GM23338 (cell line): Measurements from ENCODE around the gene CD300H. TPM values are rescaled to one million over a fixed set of nuclear protein-coding genes. Genes with fewer than 3 reads are reported as not detected.

Source experiments
- ATAC-seq: fragments of 200-7000 bp; cut with Tn5 transposase; 3 replicates; pipeline ENCODE4 v1.9.1; 2020
- DNase-seq: peaks from one replicate; pipeline ENCODE4 v3.0.0-alpha.2; 2015; ENCODE audit warnings: low spot score
- H2AFZ ChIP-seq: fragments of 200-600 bp; sonication (generic); 2 replicates; pipeline ENCODE4 v1.8.0; 2016; ENCODE audit warnings: antibody characterized with exemption, mild to moderate bottlenecking, moderate library complexity
- H3F3A ChIP-seq: fragments of 200-600 bp; sonication (generic); replicated peaks from 2 replicates; pipeline ENCODE4 v1.8.0; 2017; ENCODE audit warnings: antibody characterized with exemption, mixed run types, low read depth
- H3K27ac ChIP-seq: fragments of 200-600 bp; sonication (generic); 2 replicates; pipeline ENCODE4 v1.6.1; 2016; ENCODE audit warnings: low read depth
- H3K27me3 ChIP-seq: fragments of 200-600 bp; sonication (generic); 2 replicates; pipeline ENCODE4 v1.8.0; 2016; ENCODE audit warnings: mild to moderate bottlenecking, mixed run types, moderate library complexity; ENCODE audit not compliant: insufficient read depth
- H3K36me3 ChIP-seq: fragments of 200-600 bp; sonication (generic); 2 replicates; pipeline ENCODE4 v1.8.0; 2016; ENCODE audit warnings: mild to moderate bottlenecking; ENCODE audit not compliant: insufficient read depth
- H3K4me1 ChIP-seq: fragments of 200-600 bp; sonication (generic); 2 replicates; pipeline ENCODE4 v1.8.0; 2016; ENCODE audit warnings: mild to moderate bottlenecking, moderate library complexity; ENCODE audit not compliant: insufficient read depth
- H3K4me2 ChIP-seq: fragments of 200-600 bp; sonication (generic); 2 replicates; pipeline ENCODE4 v1.7.1; 2017; ENCODE audit warnings: mixed run types
- H3K4me3 ChIP-seq: fragments of 200-600 bp; sonication (generic); 2 replicates; pipeline ENCODE4 v1.6.1; 2016; ENCODE audit warnings: mixed run types
- H3K79me2 ChIP-seq: fragments of 200-600 bp; sonication (generic); replicated peaks from 2 replicates; pipeline ENCODE4 v1.8.0; 2017; ENCODE audit warnings: mild to moderate bottlenecking; ENCODE audit not compliant: insufficient read depth
- H3K9me2 ChIP-seq: fragments of 200-600 bp; sonication (generic); 2 replicates; pipeline ENCODE4 v1.8.0; 2017; ENCODE audit not compliant: insufficient read depth
- H4K20me1 ChIP-seq: fragments of 200-600 bp; sonication (generic); replicated peaks from 2 replicates; pipeline ENCODE4 v1.8.0; 2017; ENCODE audit warnings: mild to moderate bottlenecking; ENCODE audit not compliant: insufficient read depth
- H3K27ac Mint-ChIP-seq: 2 replicates; pipeline ENCODE4 v1.8.0; 2020; ENCODE audit warnings: inconsistent platforms, mild to moderate bottlenecking, moderate library complexity, mixed read lengths
- H3K27me3 Mint-ChIP-seq: 3 replicates; pipeline ENCODE4 v1.8.0; 2022; ENCODE audit warnings: low read depth, mild to moderate bottlenecking, moderate library complexity, mixed read lengths, inconsistent platforms; ENCODE audit not compliant: insufficient read depth, poor library complexity
- H3K36me3 Mint-ChIP-seq: 3 replicates; pipeline ENCODE4 v1.8.0; 2021; ENCODE audit warnings: low read depth, mild to moderate bottlenecking, inconsistent platforms, moderate library complexity, mixed read lengths
- H3K4me1 Mint-ChIP-seq: 3 replicates; pipeline ENCODE4 v1.8.0; 2020; ENCODE audit warnings: mild to moderate bottlenecking, inconsistent platforms, mixed read lengths
- H3K4me3 Mint-ChIP-seq: 3 replicates; pipeline ENCODE4 v1.8.0; 2021; ENCODE audit warnings: moderate library complexity, mild to moderate bottlenecking, inconsistent platforms, mixed read lengths
- H3K9me3 Mint-ChIP-seq: 3 replicates; pipeline ENCODE4 v1.8.0; 2020; ENCODE audit warnings: moderate library complexity, mild to moderate bottlenecking, inconsistent platforms, mixed read lengths
- CREB1 ChIP-seq: fragments of 250-450 bp; sonication (Bioruptor Pico); IDR thresholded peaks from 2 replicates; pipeline ENCODE4 v1.5.0; 2020; ENCODE audit warnings: low read depth, mild to moderate bottlenecking, moderate library complexity
- CTCF ChIP-seq, 2 experiments: fragments of 200-600 bp in 1 of 2; sonication (generic) in 1 of 2; conservative IDR thresholded peaks; 2 replicates each; pipeline versions ENCODE4 v1.5.1 to v1.6.1; 2016 to 2017; ENCODE audit warnings: antibody characterized with exemption in 2 of 2, low read depth in 2 of 2, mild to moderate bottlenecking in 2 of 2, moderate library complexity in 1 of 2
- ETS1 ChIP-seq: IDR thresholded peaks from 2 replicates; pipeline ENCODE4 v1.6.1; 2016; ENCODE audit warnings: antibody characterized with exemption
- EZH2 ChIP-seq: fragments of 200-600 bp; sonication (generic); IDR thresholded peaks from one replicate; pipeline ENCODE4 v1.8.0; 2017; ENCODE audit warnings: antibody characterized with exemption, mild to moderate bottlenecking, low read depth; ENCODE audit not compliant: unreplicated experiment
- EZH2phosphoT487 ChIP-seq: fragments of 200-600 bp; sonication (generic); IDR thresholded peaks from one replicate; pipeline ENCODE4 v1.8.1; 2018; ENCODE audit warnings: antibody characterized with exemption; ENCODE audit not compliant: unreplicated experiment
- JUNB ChIP-seq: IDR thresholded peaks from one replicate; pipeline ENCODE4 v1.6.1; 2016; ENCODE audit warnings: antibody characterized with exemption; ENCODE audit not compliant: unreplicated experiment
- NANOG ChIP-seq: IDR thresholded peaks from 2 replicates; pipeline ENCODE4 v1.6.1; 2016; ENCODE audit warnings: antibody characterized with exemption, borderline replicate concordance
- POLR2AphosphoS5 ChIP-seq: IDR thresholded peaks from 2 replicates; pipeline ENCODE4 v1.6.1; 2016; ENCODE audit warnings: antibody characterized with exemption, low read depth
- REST ChIP-seq: IDR thresholded peaks from one replicate; pipeline ENCODE4 v1.6.1; 2018; ENCODE audit warnings: antibody characterized with exemption; ENCODE audit not compliant: unreplicated experiment
- STAT1 ChIP-seq: IDR thresholded peaks from one replicate; pipeline ENCODE4 v1.6.1; 2016; ENCODE audit warnings: antibody characterized with exemption; ENCODE audit not compliant: unreplicated experiment
- ZNF114 ChIP-seq: fragments of 250-450 bp; sonication (Bioruptor Pico); IDR thresholded peaks from 2 replicates; pipeline ENCODE4 v1.5.0; 2020; ENCODE audit warnings: mild to moderate bottlenecking, moderate library complexity
- ZNF331 ChIP-seq: fragments of 250-450 bp; sonication (Bioruptor Pico); IDR thresholded peaks from 2 replicates; pipeline ENCODE4 v1.5.0; 2020; ENCODE audit warnings: low read depth, mild to moderate bottlenecking, moderate library complexity
- ZNF462 ChIP-seq: fragments of 250-450 bp; sonication (Bioruptor Pico); IDR thresholded peaks from 2 replicates; pipeline ENCODE4 v1.5.0; 2020; ENCODE audit warnings: mild to moderate bottlenecking, moderate library complexity
- polyA plus RNA-seq: library from polyadenylated mRNA; unstranded; fragments of >200 nt; fragmentation: Nextera tagmentation; extraction: Ambion mirVana; gene quantifications from 2 replicates; pipeline ENCODE4 v1.2.1, GENCODE V29; 2016
- total RNA-seq: library from RNA; depleted of rRNA; stranded (reverse); fragments of >200 nt; shearing (Covaris generic); gene quantifications from 2 replicates; pipeline ENCODE4 v1.2.3, GENCODE V29; 2014

Gene CD300H
- total and polyA plus RNA-seq, 2 experiments from 2014 or later = not detected

- no peak overlapping the region for H3K27ac Mint-ChIP-seq
- H3K4me3 ChIP-seq = no peak overlapping the region
- H3K4me3 Mint-ChIP-seq = no peak overlapping the region
- H3K4me1 Mint-ChIP-seq = peaks cover 5% of the 10 kb centered on the region; the same call in 2 of the 3 replicates
- H3K27me3 ChIP-seq = no peaks in the 10 kb centered on the region
- H3F3A ChIP-seq = no peaks in the 10 kb centered on the region
- no peaks in the 10 kb centered on the region for H3K79me2 ChIP-seq
- H3K4me2 ChIP-seq = no peak overlapping the region
- H3K36me3 Mint-ChIP-seq = no peaks in the 10 kb centered on the region
- H3K4me1 ChIP-seq = no peaks in the 10 kb centered on the region
- H2AFZ ChIP-seq = no peak overlapping the region; the same call in 1 of the 2 replicates
- H3K9me3 Mint-ChIP-seq = no peaks in the 10 kb centered on the region
- no peaks in the 10 kb centered on the region for H4K20me1 ChIP-seq
- no peaks in the 10 kb centered on the region for H3K9me2 ChIP-seq
- H3K36me3 ChIP-seq = no peaks in the 10 kb centered on the region
- H3K27ac ChIP-seq = no peak overlapping the region
- peaks cover 11% of the 10 kb centered on the region for H3K27me3 Mint-ChIP-seq
- peak; percentile 25; the same call in 2 of the 3 replicates for ATAC-seq
- TF ChIP-seq ZNF462 (CRISPR knock-in tag) (no peak), NANOG (no peak), CTCF (conservative IDR thresholded peaks at IDR 0.05; ENCODE audit: low read depth in 2 of 2) (no peak), POLR2AphosphoS5 (no peak), STAT1 (no peak), REST (no peak), EZH2phosphoT487 (no peak), ZNF331 (CRISPR knock-in tag) (no peak), CREB1 (no peak), ZNF114 (CRISPR knock-in tag) (no peak), EZH2 (no peak), JUNB (no peak), ETS1 (no peak)
- DNase-seq = no peak
Measured at GRCh38 chr17:74598346-74599022, 31.2 kb upstream of the CD300H start.
